ENCODE data around the gene CACNG6.

GRCh38 chr19:54042989-54043388 is 51.6 kb downstream of the CACNG6 start:
- no peak for TF ChIP-seq CTCF (CRISPR knock-in tag; IDR thresholded peaks at IDR 0.05)
- no peak for TF ChIP-seq ZNF367 (CRISPR knock-in tag; IDR thresholded peaks at IDR 0.05; ENCODE audit: borderline replicate concordance)
- TF ChIP-seq ZNF446 (CRISPR knock-in tag; IDR thresholded peaks at IDR 0.05): no peak
- no peak for TF ChIP-seq NBN (conservative IDR thresholded peaks at IDR 0.05)

All from HepG2 (cell line).